Panc1 (cell line): ENCODE results near the gene RIC1. TPM values are rescaled to one million over a fixed set of nuclear protein-coding genes. Genes with fewer than 3 reads are reported as not detected.

ENCODE experiments used
- ATAC-seq: fragments of 200-7000 bp; cut with Tn5 transposase; 2 replicates; pipeline ENCODE4 v1.9.1; 2020; ENCODE audit warnings: mild to moderate bottlenecking, moderate library complexity
- BruUV-seq: library from RNA; stranded (reverse); fragments of 400-500 nt; replicated peaks from 2 replicates; lab custom pipeline; 2021; lab: Mats Ljungman, UMichigan
- CTCF ChIA-PET: fragments of 300-600 bp; sonication (Branson Sonifier 250); formaldehyde crosslinking; loops from one replicate; lab custom pipeline; 2022; ENCODE audit warnings: antibody characterized with exemption; lab: Charles Lee
- POLR2A ChIA-PET: fragments of 300-600 bp; sonication (Branson Sonifier 250); formaldehyde crosslinking; loops from one replicate; lab custom pipeline; 2022; ENCODE audit warnings: antibody characterized with exemption; lab: Charles Lee
- DNase-seq: peaks from one replicate; pipeline ENCODE4 v3.0.0-alpha.2; 2010; ENCODE audit warnings: low read depth, low spot score
- H3K27ac ChIP-seq: 2 replicates; pipeline ENCODE4 v1.5.1; 2011; ENCODE audit warnings: mild to moderate bottlenecking, low read length, inconsistent platforms
- H3K27me3 ChIP-seq: fragments of 200-500 bp; sonication (Bioruptor generic); 2 replicates; pipeline ENCODE4 v1.6.0; 2014; ENCODE audit warnings: low read length, inconsistent platforms; ENCODE audit not compliant: control insufficient read depth, insufficient read depth
- H3K36me3 ChIP-seq: fragments of 200-500 bp; sonication (Bioruptor generic); 2 replicates; pipeline ENCODE4 v1.5.1; 2014; ENCODE audit warnings: inconsistent platforms, mild to moderate bottlenecking, low read length, moderate library complexity; ENCODE audit not compliant: control insufficient read depth, insufficient read depth
- H3K4me1 ChIP-seq: 2 replicates; pipeline ENCODE4 v1.5.1; 2011; ENCODE audit warnings: inconsistent platforms, mild to moderate bottlenecking, low read length, moderate library complexity; ENCODE audit not compliant: control insufficient read depth, insufficient read depth
- H3K4me3 ChIP-seq, 2 experiments: 2 replicates each; pipeline ENCODE4 v1.5.1; 2011 to 2012; ENCODE audit warnings: low read depth in 2 of 2, low read length in 2 of 2, mild to moderate bottlenecking in 2 of 2, inconsistent platforms in 1 of 2, moderate library complexity in 1 of 2
- H3K9me3 ChIP-seq: fragments of 200-500 bp; sonication (Bioruptor generic); 2 replicates; pipeline ENCODE4 v1.5.1; 2014; ENCODE audit warnings: low read depth, mild to moderate bottlenecking, inconsistent platforms, low read length, moderate library complexity; ENCODE audit not compliant: control insufficient read depth, insufficient read depth
- CTCF ChIP-seq: fragments of 450-650 bp; IDR thresholded peaks from 2 replicates; pipeline ENCODE4 v1.5.1; 2017; ENCODE audit warnings: mild to moderate bottlenecking
- POLR2AphosphoS5 ChIP-seq: IDR thresholded peaks from 2 replicates; pipeline ENCODE4 v1.6.1; 2012; ENCODE audit warnings: mild to moderate bottlenecking, low read depth, low read length, moderate library complexity
- REST ChIP-seq, 2 experiments: IDR thresholded peaks; 2 replicates each; pipeline ENCODE4 v1.6.1; 2011 to 2012; ENCODE audit warnings: low read depth in 2 of 2, control low read depth in 1 of 2, low read length in 1 of 2, mild to moderate bottlenecking in 1 of 2, moderate library complexity in 1 of 2; ENCODE audit not compliant: insufficient read depth in 1 of 2
- SIN3A ChIP-seq: IDR thresholded peaks from 2 replicates; pipeline ENCODE4 v1.6.1; 2012; ENCODE audit warnings: low read depth, mild to moderate bottlenecking, low read length, moderate library complexity, borderline replicate concordance; ENCODE audit not compliant: insufficient read depth
- TCF7L2 ChIP-seq: IDR thresholded peaks from 2 replicates; pipeline ENCODE4 v1.6.1; 2011; ENCODE audit warnings: mild to moderate bottlenecking, low read depth, low read length, inconsistent platforms
- in situ Hi-C: cut with HindIII; loops from 2 replicates; pipeline ENCODE4 v1.10.0; 2016; ENCODE audit warnings: low sequenced_read_pairs, low pct_unique_long_range_greater_than_20kb
- intact Hi-C: fragments of 100-400 bp; cut with micrococcal nuclease; formaldehyde crosslinking; loops from one replicate; pipeline ENCODE4 v1.10.0; 2022; ENCODE audit not compliant: unreplicated experiment
- total RNA-seq: library from RNA; stranded (reverse); gene quantifications from one replicate; pipeline ENCODE4 v1.2.1, GENCODE V29; 2021; ENCODE audit not compliant: unreplicated experiment

Gene RIC1
- total RNA-seq, 1 experiment from 2014 or later, result 7.0 TPM

- BruUV-seq, result no TSS peak
- H3K36me3 ChIP-seq, result no peaks in the 10 kb centered on the region
- DNase-seq, result no peak
- no peaks in the 10 kb centered on the region for H3K27me3 ChIP-seq
- ChIA-PET CTCF (no interaction called here), POLR2A (no interaction called here)
- no peak overlapping the region for H3K4me3 ChIP-seq
- ATAC-seq, result no peak
- H3K9me3 ChIP-seq, result no peaks in the 10 kb centered on the region
- no peaks in the 10 kb centered on the region for H3K4me1 ChIP-seq
- intact Hi-C loops (no loop called here), in situ Hi-C loops (no loop called here)
- TF ChIP-seq REST (IDR thresholded peaks at IDR 0.05; ENCODE audit: insufficient read depth in 1 of 2, low read depth in 2 of 2, low read length in 1 of 2) (no peak), CTCF (no peak), SIN3A (no peak), TCF7L2 (no peak), POLR2AphosphoS5 (no peak)
- H3K27ac ChIP-seq, result no peak overlapping the region
Observed at GRCh38 chr9:5719100-5719926, 90.4 kb downstream of the RIC1 start.

- H3K4me1 ChIP-seq, result no peaks in the 10 kb centered on the region
- intact Hi-C loops (no loop called here), in situ Hi-C loops (no loop called here)
- no peak for ATAC-seq
- ChIA-PET CTCF (no interaction called here), POLR2A (no interaction called here)
- no TSS peak for BruUV-seq
- H3K4me3 ChIP-seq, result no peak overlapping the region
- no peak overlapping the region for H3K27ac ChIP-seq
- no peaks in the 10 kb centered on the region for H3K9me3 ChIP-seq
- H3K36me3 ChIP-seq, result no peaks in the 10 kb centered on the region
- no peak for TF ChIP-seq REST (IDR thresholded peaks at IDR 0.05; ENCODE audit: insufficient read depth in 1 of 2, low read depth in 2 of 2, low read length in 1 of 2)
- TF ChIP-seq POLR2AphosphoS5, result no peak
- TF ChIP-seq SIN3A, result no peak
- no peak for TF ChIP-seq CTCF
- TF ChIP-seq TCF7L2, result no peak
- H3K27me3 ChIP-seq, result no peaks in the 10 kb centered on the region
- DNase-seq, result no peak
Observed at GRCh38 chr9:5720151-5720550, 91.2 kb downstream of the RIC1 start.
